ENCODE results near the gene ETS1.

GRCh38 chr11:128574576-128575011, 12.8 kb downstream of the ETS1 start:
- TF ChIP-seq CTCF (IDR thresholded peaks at IDR 0.05; ENCODE audit: poor library complexity, severe bottlenecking) (no peak), POLR2AphosphoS5 (IDR thresholded peaks at IDR 0.05) (no peak), MXI1 (conservative IDR thresholded peaks at IDR 0.05; ENCODE audit: poor library complexity, severe bottlenecking) (no peak)
